NCI-H774 (cell line): ENCODE measurements around the gene ZNF512.
"Not testable (repeated sequence)": the region's sequence is repeated elsewhere in the genome, so short reads cannot be mapped to it uniquely, and the experiment has no call there.

Experiments
- DNase-seq: peaks from one replicate; lab custom pipeline; 2025; lab: John Stamatoyannopoulos, UW

Gene ZNF512

GRCh38 chr2:27582695-27583389, at the start of gene ZNF512:
ZNF512 (plus strand) TSS chr2:27583042; CDS start chr2:27583113, 71 bp downstream.
- peak; percentile 94 for DNase-seq

GRCh38 chr2:27537287-27537686, 45.6 kb upstream of the ZNF512 start:
- no peak for DNase-seq

- DNase-seq = not testable (repeated sequence)
Observed at GRCh38 chr2:27538839-27539450, 43.9 kb upstream of the ZNF512 start.

- DNase-seq = not testable (repeated sequence)
Observed at GRCh38 chr2:27539649-27540048, 43.2 kb upstream of the ZNF512 start.

- DNase-seq = no peak
Observed at GRCh38 chr2:27544143-27544821, 38.6 kb upstream of the ZNF512 start.

DNA sequence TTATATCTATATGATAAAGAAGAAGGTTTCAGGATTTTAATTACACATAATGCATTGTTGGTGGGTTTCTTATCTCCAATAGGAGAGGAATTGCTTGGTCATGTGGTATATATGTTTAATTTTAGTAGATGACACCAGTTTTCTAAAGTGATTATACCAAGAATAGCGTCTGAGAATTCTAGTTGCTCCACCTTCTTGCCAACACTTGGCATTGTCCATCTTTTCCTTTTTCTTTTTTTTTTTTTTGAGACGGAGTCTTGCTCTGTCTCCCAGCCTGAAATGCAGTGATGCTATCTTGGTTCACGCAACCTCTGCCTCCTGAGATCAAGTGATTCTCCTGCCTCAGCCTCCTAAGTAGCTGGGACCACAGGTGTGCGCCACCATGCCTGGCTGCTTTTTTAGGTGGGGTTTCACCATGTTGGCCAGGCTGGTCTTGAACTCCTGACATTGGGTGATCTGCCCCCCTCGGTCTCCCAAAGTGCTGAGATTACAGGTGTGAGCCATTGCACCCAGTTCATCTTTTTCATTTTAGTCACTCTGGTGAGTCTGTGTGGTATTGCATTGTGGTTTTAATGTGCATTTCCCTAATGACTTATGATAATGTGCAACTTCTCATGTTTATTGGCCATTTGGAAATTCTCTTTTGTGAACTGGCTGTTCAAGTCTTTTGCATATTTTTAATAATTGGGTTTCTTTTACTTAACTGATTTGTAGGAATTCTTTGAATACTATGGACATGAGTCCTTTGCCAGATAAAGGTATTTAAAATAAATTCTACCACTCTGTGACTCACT, 37.3 kb upstream of the ZNF512 start:
- no peak for DNase-seq

DNA sequence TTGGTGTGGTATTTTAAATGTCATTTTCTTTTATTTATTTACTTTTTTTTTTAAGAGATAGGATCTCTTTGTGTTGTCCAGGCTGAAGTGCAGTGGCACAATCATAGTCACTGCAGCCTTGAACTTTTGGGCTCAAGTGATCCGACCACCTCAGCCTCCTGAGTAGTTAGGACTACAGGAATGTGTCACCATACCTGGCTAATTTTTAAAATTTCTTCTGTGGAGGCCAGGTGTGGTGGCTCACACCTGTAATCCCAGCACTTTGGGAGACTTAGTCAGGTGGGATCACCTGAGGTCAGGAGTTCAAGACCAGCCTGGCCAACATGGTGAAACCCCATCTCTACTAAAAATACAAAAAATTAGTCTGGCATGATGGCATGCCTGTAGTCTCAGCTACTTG, 33.5 kb upstream of the ZNF512 start:
- DNase-seq = no peak

DNA sequence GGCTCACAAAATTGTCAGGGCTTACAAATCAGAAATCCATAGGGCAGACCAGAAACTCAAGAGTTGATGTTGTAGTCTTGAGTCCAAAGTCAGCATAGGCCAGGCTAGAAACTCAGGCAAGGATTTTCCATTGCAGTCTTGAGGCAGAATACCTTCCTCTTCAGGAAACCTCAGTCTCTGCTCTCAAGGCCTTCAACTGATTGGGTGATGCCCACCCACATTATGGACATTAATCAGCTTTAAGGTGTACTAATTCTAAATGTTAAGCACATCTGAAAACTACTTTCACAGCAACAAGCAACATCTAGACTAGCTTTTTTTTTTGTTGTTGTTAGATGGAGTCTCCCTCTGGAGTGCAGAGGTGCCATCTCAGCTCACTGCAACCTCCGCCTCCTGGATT, 31.3 kb upstream of the ZNF512 start:
- DNase-seq = no peak

GRCh38 chr2:27552941-27553340, 29.9 kb upstream of the ZNF512 start:
- DNase-seq = no peak

DNA sequence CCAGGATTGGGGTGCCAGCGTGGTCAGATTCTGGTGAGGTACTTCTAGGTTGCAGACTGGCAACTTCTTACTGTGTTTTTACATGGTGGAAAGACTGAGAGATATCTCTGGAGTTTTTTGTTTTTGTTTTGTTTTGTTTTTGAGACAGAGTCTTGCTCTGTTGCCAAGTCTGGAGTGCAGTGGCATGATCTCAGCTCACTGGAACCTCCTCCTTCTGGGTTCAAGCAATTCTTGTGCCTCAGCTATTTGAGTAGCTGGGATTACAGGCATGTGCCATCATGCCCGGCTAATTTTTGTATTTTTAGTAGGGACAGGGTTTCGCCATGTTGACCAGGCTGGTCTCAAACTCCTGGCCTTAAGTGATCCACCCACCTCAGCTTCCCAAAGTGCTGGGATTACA, 28.4 kb upstream of the ZNF512 start:
- not testable (repeated sequence) for DNase-seq

GRCh38 chr2:27559228-27559627, 23.6 kb upstream of the ZNF512 start:
- no peak for DNase-seq

DNA sequence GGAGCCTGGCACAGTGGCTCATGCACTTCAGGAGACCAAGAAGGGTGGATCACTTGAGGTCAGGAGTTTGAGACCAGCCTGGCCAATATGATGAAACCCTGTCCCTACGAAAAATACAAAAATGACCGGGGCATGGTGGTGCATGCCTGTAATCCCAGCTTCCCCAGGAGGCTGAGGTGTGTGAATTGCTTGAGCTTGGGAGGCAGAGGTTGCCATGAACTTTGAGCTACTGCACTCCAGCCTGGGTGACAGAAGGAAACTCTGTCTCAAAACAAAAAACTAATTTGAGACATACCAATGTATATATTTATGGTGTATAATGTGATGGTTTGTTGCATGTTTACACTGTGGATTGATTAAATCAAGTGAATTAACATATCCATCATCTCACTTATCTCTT, 21.8 kb upstream of the ZNF512 start:
- DNase-seq = no peak

DNA sequence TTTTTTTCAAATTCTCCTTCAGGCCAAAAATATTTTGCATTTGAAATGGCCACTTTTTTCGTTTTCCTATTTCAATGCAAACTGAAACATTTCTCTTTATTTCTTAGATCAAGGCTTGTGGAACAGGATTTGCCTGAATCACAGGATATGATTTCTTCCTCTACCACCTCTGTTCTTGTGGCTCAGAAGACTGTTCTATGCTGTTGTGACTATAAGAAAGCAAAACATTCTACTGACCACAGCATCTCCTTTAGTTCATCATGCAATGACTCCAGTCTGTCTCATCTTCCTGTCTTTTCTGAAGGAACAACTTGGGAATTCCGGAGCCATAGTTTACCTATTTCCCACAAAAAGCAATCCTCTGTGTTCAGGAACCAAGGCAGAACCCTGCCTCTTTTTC, 16.2 kb upstream of the ZNF512 start:
- DNase-seq = no peak

GRCh38 chr2:27569398-27569797, 13.4 kb upstream of the ZNF512 start:
- DNase-seq = no peak

DNA sequence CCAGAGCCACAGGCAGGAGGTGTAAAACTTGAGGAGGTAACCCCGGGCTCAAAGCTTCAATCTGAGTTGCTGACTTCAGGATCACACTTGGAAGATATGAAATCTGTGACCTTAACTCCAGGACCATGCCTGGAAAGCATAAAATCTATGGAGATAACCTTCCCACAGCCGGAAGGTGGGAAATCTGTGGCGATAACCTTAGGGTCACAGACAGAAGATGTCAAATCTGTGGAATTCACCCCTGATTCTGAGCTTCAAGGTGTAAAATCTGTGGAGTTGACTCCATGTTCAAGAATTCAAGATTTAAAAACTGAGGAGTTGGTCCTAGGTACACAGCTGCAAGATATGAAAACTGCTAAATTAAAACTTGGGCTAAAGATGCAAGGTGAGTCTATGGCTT, 11.6 kb upstream of the ZNF512 start:
- no peak for DNase-seq

GRCh38 chr2:27571681-27572080, 11.2 kb upstream of the ZNF512 start:
- DNase-seq = no peak

- no peak for DNase-seq
Observed at GRCh38 chr2:27572439-27572838, 10.4 kb upstream of the ZNF512 start.

DNA sequence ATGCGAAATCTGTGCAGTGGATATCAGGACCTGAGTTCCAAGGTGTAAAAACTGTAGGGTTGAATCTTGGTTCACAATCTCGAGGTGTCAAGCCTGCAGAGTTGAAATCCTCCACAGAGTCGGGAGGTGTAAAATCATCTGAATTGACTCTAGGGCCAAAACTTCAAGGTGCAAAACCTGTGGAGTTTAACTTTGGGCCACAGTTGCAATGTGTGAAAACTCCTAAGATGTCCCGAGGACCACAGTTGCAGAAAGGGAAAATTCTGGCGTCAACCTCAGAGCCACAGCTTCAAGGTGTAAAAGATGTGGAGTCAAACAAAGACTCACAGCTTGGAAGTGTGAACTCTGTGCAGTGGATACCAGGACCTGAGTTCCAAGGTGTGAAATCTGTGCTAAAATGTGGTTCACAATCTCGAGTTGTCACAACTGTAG, 9.8 kb upstream of the ZNF512 start:
- no peak for DNase-seq

- no peak for DNase-seq
Observed at GRCh38 chr2:27573452-27573851, 9.4 kb upstream of the ZNF512 start.

- no peak for DNase-seq
Observed at GRCh38 chr2:27581417-27582128, 1.3 kb upstream of the ZNF512 start.

DNA sequence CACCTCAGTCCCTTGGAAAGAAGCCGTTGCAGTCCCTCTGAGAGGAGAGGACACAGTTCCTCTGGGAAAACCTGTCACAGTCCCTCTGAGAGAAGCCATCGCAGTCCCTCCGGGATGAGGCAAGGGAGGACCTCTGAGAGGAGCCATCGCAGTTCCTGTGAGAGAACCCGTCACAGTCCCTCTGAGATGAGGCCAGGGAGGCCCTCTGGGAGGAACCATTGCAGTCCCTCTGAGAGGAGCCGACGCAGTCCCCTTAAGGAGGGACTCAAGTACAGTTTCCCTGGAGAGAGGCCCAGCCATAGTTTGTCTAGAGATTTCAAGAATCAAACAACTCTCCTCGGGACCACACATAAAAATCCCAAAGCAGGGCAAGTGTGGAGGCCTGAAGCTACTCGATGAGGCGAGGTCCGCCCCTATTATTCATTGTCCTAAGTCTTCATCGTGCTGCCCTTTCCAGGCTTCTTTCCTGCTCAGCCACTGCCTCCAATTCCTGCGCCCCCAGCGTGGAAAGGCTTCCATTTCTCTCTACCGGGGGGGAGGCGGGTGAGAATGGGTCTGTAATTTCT, 630 bp upstream of the ZNF512 start:
- DNase-seq = no peak
